ENCODE data around the gene PICK1.

- TF ChIP-seq CTCF (IDR thresholded peaks at IDR 0.05) (no peak), POLR2A (IDR thresholded peaks at IDR 0.05) (no peak), EP300 (IDR thresholded peaks at IDR 0.05) (no peak)
These were observed 49.8 kb downstream of the PICK1 start for GRCh38 chr22:38106814-38107578.

All from ovary (tissue), 3 donors.